GM23338 (cell line): ENCODE measurements around the gene ABCB6.

Source experiments
- CREB1 ChIP-seq: fragments of 250-450 bp; sonication (Bioruptor Pico); IDR thresholded peaks from 2 replicates; pipeline ENCODE4 v1.5.0; 2020; ENCODE audit warnings: low read depth, mild to moderate bottlenecking, moderate library complexity
- EZH2 ChIP-seq: fragments of 200-600 bp; sonication (generic); IDR thresholded peaks from one replicate; pipeline ENCODE4 v1.8.0; 2017; ENCODE audit warnings: antibody characterized with exemption, mild to moderate bottlenecking, low read depth; ENCODE audit not compliant: unreplicated experiment
- EZH2phosphoT487 ChIP-seq: fragments of 200-600 bp; sonication (generic); IDR thresholded peaks from one replicate; pipeline ENCODE4 v1.8.1; 2018; ENCODE audit warnings: antibody characterized with exemption; ENCODE audit not compliant: unreplicated experiment
- JUNB ChIP-seq: IDR thresholded peaks from one replicate; pipeline ENCODE4 v1.6.1; 2016; ENCODE audit warnings: antibody characterized with exemption; ENCODE audit not compliant: unreplicated experiment
- POLR2AphosphoS5 ChIP-seq: IDR thresholded peaks from 2 replicates; pipeline ENCODE4 v1.6.1; 2016; ENCODE audit warnings: antibody characterized with exemption, low read depth
- ZNF331 ChIP-seq: fragments of 250-450 bp; sonication (Bioruptor Pico); IDR thresholded peaks from 2 replicates; pipeline ENCODE4 v1.5.0; 2020; ENCODE audit warnings: low read depth, mild to moderate bottlenecking, moderate library complexity
- TF ChIP-seq, protein P1 (sequence below), 2 experiments: fragments of 200-600 bp in 1 of 2; sonication (generic) in 1 of 2; conservative IDR thresholded peaks; 2 replicates each; pipeline versions ENCODE4 v1.5.1 to v1.6.1; 2016 to 2017; ENCODE audit warnings: antibody characterized with exemption in 2 of 2, low read depth in 2 of 2, mild to moderate bottlenecking in 2 of 2, moderate library complexity in 1 of 2
- TF ChIP-seq, protein P2 (sequence below): IDR thresholded peaks from one replicate; pipeline ENCODE4 v1.6.1; 2018; ENCODE audit warnings: antibody characterized with exemption; ENCODE audit not compliant: unreplicated experiment

DNA sequence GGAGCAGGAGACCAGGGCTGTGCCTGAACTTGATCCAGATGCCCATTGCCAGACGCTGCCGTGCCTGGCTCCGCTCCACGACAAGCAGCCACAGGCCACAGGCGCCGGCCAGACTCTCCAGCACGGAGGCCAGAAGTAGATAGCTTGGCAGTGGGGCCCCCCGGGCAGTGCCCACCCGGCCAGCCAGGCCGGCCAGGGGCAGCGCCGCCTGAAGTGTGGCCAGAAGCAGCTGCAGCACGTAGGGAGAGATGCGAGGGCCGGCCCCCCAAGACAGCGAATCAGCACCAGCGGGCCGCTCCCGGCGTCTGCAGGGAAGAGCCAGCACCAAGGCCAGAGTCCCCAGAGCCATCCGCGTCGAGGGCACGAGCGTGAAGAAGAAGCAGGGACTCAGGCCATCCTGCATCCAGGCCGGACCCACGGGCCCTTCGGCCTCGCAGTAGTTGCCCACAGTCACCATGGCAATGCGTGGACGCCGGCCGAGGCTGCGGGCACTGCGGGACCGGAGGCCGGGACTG lies 484 bp downstream of the ABCB6 start:
- TF ChIP-seq CREB1 (no peak), EZH2 (no peak), ZNF331 (no peak), POLR2AphosphoS5 (no peak), EZH2phosphoT487 (no peak), JUNB (no peak)
- TF ChIP-seq, protein P1, sequence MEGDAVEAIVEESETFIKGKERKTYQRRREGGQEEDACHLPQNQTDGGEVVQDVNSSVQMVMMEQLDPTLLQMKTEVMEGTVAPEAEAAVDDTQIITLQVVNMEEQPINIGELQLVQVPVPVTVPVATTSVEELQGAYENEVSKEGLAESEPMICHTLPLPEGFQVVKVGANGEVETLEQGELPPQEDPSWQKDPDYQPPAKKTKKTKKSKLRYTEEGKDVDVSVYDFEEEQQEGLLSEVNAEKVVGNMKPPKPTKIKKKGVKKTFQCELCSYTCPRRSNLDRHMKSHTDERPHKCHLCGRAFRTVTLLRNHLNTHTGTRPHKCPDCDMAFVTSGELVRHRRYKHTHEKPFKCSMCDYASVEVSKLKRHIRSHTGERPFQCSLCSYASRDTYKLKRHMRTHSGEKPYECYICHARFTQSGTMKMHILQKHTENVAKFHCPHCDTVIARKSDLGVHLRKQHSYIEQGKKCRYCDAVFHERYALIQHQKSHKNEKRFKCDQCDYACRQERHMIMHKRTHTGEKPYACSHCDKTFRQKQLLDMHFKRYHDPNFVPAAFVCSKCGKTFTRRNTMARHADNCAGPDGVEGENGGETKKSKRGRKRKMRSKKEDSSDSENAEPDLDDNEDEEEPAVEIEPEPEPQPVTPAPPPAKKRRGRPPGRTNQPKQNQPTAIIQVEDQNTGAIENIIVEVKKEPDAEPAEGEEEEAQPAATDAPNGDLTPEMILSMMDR (conservative IDR thresholded peaks at IDR 0.05; ENCODE audit: low read depth in 2 of 2): no peak
- TF ChIP-seq, protein P2, sequence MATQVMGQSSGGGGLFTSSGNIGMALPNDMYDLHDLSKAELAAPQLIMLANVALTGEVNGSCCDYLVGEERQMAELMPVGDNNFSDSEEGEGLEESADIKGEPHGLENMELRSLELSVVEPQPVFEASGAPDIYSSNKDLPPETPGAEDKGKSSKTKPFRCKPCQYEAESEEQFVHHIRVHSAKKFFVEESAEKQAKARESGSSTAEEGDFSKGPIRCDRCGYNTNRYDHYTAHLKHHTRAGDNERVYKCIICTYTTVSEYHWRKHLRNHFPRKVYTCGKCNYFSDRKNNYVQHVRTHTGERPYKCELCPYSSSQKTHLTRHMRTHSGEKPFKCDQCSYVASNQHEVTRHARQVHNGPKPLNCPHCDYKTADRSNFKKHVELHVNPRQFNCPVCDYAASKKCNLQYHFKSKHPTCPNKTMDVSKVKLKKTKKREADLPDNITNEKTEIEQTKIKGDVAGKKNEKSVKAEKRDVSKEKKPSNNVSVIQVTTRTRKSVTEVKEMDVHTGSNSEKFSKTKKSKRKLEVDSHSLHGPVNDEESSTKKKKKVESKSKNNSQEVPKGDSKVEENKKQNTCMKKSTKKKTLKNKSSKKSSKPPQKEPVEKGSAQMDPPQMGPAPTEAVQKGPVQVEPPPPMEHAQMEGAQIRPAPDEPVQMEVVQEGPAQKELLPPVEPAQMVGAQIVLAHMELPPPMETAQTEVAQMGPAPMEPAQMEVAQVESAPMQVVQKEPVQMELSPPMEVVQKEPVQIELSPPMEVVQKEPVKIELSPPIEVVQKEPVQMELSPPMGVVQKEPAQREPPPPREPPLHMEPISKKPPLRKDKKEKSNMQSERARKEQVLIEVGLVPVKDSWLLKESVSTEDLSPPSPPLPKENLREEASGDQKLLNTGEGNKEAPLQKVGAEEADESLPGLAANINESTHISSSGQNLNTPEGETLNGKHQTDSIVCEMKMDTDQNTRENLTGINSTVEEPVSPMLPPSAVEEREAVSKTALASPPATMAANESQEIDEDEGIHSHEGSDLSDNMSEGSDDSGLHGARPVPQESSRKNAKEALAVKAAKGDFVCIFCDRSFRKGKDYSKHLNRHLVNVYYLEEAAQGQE: peak; percentile 71
